Fibroblast of peridontal ligament (primary cell): Measurements from ENCODE around the gene WDR6.

Source experiments
- DNase-seq: peaks from one replicate; pipeline ENCODE4 v3.0.0-alpha.2; 2010; ENCODE audit errors: extremely low read depth

Gene WDR6

DNA sequence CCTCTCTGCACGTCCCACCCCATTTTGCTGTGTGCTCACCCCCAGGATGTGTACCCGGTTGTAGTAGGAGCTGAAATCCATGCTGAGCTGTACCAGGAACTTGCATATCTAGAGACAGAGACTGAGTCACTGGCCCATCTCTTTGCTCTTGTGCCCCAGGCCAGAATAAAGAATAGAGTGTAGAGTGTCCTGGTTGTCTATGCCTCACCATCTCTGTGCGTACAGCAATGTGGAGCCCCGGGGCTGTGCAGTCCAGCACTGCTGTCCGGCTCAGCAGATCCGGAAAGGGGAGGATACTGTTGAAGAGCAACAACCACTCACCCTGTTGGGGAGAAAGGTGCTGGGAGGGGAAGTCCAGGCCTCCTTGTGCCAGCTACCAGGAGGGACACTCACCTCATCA, 8.6 kb downstream of the WDR6 start:
- no peak for DNase-seq

DNA sequence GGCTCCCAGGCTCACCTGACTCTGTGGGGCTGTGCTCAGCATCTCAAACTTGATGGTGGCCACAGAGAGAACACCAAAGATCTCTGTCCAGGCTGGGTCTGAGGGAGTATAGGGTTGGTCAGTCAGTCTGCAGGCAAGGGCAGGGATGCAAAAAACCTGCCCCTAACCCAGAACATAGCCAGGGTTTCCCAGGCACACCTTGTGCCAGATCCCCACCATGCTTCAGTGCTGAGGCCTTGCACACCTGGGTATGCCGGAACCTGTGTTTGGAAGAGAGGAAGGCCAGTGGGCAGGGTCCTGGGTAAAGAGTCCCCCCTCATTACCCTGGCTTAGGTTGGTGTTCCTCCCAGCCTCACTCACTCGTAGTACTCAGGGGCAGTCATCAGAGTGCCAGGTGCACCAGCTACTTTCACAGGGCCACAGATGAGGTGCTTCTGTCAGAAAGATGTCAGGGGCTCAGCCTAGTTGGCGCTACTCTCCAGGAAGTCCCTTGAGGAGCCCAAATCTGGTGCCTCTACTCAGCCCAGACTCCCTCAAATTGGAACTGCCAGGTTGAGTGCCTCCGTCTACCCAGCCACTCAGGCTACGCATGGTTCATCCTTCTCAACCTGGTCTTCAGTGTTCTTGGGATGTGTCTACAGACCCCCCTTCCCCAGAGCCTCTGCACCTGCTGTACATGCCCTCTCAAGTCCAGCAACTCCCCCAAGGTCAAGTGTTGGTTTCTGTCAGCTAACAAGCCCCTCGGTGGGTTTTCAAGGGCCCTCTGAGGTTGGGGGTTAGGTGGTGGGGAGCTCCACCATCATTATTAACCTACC, 9.4 kb downstream of the WDR6 start:
- no peak for DNase-seq

GRCh38 chr3:49017229-49017970, 10.2 kb downstream of the WDR6 start:
- DNase-seq = no peak

GRCh38 chr3:49017971-49018706, 10.9 kb downstream of the WDR6 start, which contains the start of gene DALRD3:
DALRD3 (minus strand) TSS chr3:49018580; CDS start chr3:49018564, 16 bp downstream.
- DNase-seq = peak; percentile 34

DNA sequence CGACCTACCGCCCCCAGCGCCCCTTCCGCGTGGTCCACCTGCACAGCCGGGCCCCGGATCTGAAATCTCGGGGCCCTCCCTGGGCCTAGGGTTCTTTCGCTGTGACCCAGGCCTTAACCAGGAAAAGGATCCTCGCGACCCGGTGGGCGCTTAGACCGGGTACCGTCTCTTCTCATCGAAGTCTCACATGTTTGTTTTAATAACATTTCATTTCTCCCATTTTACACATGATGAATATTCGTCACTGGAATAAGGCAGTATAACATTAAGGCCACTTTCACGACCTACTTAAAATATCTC, 11.5 kb downstream of the WDR6 start:
- DNase-seq = no peak

- no peak for DNase-seq
Measured at GRCh38 chr3:49019941-49020329, 12.7 kb downstream of the WDR6 start.

GRCh38 chr3:49020330-49021212, 13.4 kb downstream of the WDR6 start:
- no peak for DNase-seq

DNA sequence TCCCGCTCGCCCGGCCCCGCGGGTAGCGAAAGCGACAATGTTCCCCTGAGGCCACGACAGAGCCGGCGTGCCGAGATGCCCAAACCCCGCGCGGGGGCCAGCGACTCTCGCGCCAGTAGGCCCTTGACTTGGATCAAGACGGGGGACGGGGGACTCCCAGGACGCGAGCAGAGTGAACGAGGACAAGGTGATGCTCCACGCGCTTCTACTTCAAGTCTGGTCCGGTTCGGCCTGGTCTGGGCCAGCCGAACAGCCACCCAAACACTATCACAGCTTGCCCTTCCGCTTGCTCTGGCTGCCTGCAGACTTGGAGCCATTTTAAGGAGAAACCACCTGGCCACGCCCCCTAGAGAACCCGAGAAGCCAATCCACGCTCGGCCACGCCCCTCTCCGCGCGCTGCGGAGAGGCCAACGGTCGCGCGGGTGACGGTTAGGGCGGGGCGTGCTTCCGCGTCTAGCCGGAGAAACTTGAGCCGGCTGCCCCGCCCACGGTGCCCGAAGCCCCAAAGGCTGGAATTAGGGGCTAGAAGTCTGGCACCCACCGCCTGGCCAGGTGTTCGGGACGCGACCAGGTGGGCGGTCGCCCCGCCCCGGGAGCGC, 14.1 kb downstream of the WDR6 start:
- peak; percentile 97 for DNase-seq

- peak; percentile 90 for DNase-seq
Measured at GRCh38 chr3:49021813-49022687, 14.9 kb downstream of the WDR6 start, which contains the start of gene NDUFAF3. NDUFAF3 (plus strand) TSS chr3:49022121; CDS start chr3:49022145, 24 bp downstream.

DNA sequence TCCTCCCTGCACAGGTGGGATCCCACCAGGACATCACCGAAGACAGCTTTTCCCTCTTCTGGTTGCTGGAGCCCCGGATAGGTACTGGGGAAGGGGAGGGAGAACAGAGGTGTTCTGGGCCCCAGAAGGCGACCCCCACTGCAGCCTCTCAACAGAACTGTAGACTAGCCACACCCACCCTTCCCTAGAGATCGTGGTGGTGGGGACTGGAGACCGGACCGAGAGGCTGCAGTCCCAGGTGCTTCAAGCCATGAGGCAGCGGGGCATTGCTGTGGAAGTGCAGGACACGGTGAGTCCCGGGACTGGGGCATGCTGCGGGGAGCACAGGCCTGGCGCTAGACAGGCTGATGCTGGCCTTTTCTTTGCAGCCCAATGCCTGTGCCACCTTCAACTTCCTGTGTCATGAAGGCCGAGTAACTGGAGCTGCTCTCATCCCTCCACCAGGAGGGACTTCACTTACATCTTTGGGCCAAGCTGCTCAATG, 15.5 kb downstream of the WDR6 start:
- DNase-seq = no peak

- no peak for DNase-seq
Measured at GRCh38 chr3:49023775-49024174, 16.6 kb downstream of the WDR6 start.

DNA sequence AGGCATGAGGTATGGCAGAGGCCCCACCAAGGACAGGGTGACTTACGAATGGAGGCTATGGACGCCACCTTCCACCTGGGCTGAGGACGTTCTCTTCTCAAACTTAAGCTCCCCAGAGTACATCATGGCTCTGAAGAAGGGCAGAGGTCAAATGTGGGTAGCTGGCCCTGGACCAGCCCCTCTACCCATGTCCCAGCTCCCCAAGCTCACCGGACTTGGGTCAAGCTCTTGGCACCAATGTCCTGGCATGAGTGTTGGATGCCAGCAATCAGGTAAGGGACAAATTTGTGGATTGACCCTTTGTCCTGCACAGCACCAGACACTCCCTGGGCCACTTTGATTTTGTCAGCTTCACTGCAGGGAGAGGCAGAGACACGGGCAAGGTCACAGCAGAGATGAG, 17.3 kb downstream of the WDR6 start:
- no peak for DNase-seq

DNA sequence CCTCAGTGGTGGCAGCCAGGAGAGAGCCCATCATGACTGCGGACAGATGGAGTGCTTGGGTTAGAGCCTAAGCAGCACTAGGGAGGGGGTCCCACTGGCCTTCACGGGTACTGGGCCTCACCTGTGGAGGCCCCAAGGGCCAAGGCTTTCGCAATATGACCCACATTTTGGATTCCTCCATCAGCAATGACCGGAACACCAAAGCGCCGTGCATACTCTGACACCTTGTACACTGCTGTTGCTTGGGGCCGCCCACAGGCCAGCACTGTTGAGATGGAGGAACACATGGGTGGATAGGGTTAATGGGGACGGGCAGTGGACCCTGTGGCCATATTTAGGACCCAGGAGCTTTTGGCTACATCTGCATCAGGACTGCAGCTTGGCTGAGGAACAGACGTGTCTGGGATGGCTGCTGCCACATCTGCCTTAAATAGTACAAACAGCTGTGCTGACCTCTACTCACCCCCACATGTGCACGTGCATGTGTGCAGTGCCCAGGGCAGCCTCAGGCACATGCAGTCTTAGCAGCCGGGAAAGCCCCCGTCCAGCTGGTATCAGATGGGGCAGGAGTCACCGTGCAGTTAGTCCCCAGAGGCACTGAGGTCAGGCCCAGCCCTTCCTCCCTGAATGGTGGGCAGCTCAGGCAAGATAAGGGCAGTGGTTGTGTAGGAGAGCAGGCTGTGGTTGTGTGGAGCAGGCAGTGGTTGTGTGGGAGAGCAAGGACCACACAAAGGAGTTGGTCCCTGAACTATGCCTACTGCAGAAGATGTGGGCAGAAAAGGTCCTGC, 18.0 kb downstream of the WDR6 start:
- DNase-seq = no peak

DNA sequence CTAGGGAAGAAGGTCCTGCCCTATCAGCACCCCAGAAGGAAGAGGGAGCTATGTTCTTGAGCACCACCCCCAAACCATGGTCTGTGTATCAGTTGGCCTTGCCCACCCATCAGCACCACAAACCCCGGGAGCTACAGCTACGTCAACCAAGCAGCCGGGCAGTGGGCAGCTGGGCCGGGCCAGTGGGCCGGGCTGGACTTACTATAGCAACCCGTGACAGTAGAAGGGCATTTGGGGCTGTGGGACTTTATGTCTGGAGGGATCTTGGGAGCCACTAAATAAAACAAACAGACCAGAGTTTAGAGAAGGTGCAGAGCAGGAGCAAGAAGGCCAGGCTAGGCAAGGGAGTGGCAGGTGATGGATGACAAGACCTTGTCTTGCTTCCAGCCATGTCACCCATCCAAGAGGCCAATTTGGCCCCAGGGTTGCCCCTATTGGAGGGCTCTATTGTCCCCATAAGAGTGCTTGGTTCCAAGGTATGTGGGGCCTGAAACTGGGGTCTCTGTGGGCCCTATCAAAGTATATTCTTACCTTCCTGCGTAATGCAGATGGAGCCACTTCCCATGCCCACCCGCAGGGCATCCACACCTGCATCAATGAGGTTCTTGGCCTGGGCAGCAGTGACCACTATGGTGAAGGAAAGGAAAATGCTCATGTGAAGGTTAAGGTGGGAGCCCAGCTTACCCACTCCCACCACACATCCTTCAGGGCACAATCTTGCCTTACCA, 18.8 kb downstream of the WDR6 start:
- DNase-seq = no peak

DNA sequence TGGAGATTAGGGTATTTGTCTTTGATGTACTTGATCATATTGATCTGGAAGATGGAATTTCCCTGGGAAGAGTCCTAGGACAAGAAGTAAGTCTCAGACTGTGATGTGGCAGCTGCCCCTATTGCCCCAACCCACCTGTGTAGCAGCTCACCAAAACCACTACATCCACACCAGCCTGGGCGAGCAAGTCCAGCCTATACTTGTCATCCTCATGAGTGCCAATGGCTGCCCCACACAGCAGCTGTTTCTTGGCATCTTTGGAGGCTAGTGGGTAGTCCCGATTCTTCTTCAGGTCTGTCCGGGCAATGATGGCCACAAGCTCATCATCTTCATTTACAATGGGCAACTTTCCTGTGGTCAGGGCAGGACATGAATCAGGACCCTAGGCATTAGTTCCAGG, 19.3 kb downstream of the WDR6 start:
- DNase-seq = no peak

GRCh38 chr3:49027634-49028033, 20.4 kb downstream of the WDR6 start:
- DNase-seq = no peak

GRCh38 chr3:49028298-49028672, 21.1 kb downstream of the WDR6 start:
- no peak for DNase-seq
